H1 (cell line): ENCODE results near the gene SEH1L. TPM values are rescaled to one million over a fixed set of nuclear protein-coding genes. Genes with fewer than 3 reads are reported as not detected.

Source experiments
- CTCF ChIA-PET: fragments of 300-600 bp; sonication (Branson Sonifier 250); formaldehyde crosslinking; loops from one replicate; lab custom pipeline; 2021; ENCODE audit not compliant: partially characterized antibody; lab: Charles Lee
- POLR2A ChIA-PET: fragments of 300-600 bp; sonication (Branson Sonifier 250); formaldehyde crosslinking; loops from one replicate; lab custom pipeline; 2021; ENCODE audit warnings: inconsistent platforms; ENCODE audit not compliant: partially characterized antibody; lab: Charles Lee
- DNase-seq, 2 experiments: peaks; one replicate each; pipeline versions ENCODE4 v3.0.0 to v3.0.0-alpha.2; 2010 to 2022; ENCODE audit warnings: low spot score in 2 of 2, low read depth in 1 of 2, mixed read lengths in 1 of 2
- FAIRE-seq: peaks from 2 replicates; lab custom pipeline; 2011; peaks lifted over from hg19 to GRCh38; lab: Jason Lieb, UNC
- H2AFZ ChIP-seq: 2 replicates; pipeline ENCODE4 v1.8.1; 2012; ENCODE audit warnings: low read length, inconsistent platforms
- H2AK5ac ChIP-seq: 2 replicates; pipeline ENCODE4 v1.6.1; 2013; ENCODE audit warnings: low read depth, low read length
- H2BK120ac ChIP-seq: replicated peaks from 2 replicates; pipeline ENCODE3; 2013; ENCODE audit warnings: low read depth, low read length, inconsistent platforms
- H2BK12ac ChIP-seq: 2 replicates; pipeline ENCODE4 v1.6.1; 2013; ENCODE audit warnings: low read depth, low read length
- H2BK15ac ChIP-seq: 2 replicates; pipeline ENCODE4 v1.6.1; 2013; ENCODE audit warnings: low read length
- H2BK20ac ChIP-seq: 2 replicates; pipeline ENCODE4 v1.6.1; 2013; ENCODE audit warnings: low read length
- H2BK5ac ChIP-seq: 2 replicates; pipeline ENCODE4 v1.6.1; 2013; ENCODE audit warnings: low read depth, low read length
- H3K14ac ChIP-seq: 2 replicates; pipeline ENCODE4 v1.6.1; 2013; ENCODE audit warnings: inconsistent platforms; ENCODE audit not compliant: insufficient read length
- H3K18ac ChIP-seq: 2 replicates; pipeline ENCODE4 v1.6.1; 2013; ENCODE audit warnings: low read length; ENCODE audit errors: extremely low read depth
- H3K23ac ChIP-seq: 2 replicates; pipeline ENCODE4 v1.6.1; 2013; ENCODE audit warnings: inconsistent platforms; ENCODE audit not compliant: insufficient read length
- H3K23me2 ChIP-seq: 2 replicates; pipeline ENCODE4 v1.6.1; 2013; ENCODE audit warnings: low read depth, low read length
- H3K27ac ChIP-seq: 2 replicates; pipeline ENCODE4 v1.6.1; 2011; ENCODE audit warnings: low read depth, low read length, inconsistent platforms
- H3K27me3 ChIP-seq, 4 experiments: replicated peaks in 1 of 4; 1 replicate in 1 of 4; 2 replicates in 3 of 4; pipeline versions ENCODE4 v1.6.1 to v1.8.1; 2011 to 2013; ENCODE audit warnings: low read length in 3 of 4, mild to moderate bottlenecking in 3 of 4, inconsistent platforms in 2 of 4, mixed read lengths in 2 of 4, moderate library complexity in 1 of 4; ENCODE audit not compliant: control insufficient read depth in 3 of 4, insufficient read depth in 3 of 4; ENCODE audit errors: extremely low read depth in 1 of 4
- H3K36me3 ChIP-seq, 4 experiments: 2 replicates each; pipeline versions ENCODE4 v1.6.1 to v1.8.1; 2011 to 2013; ENCODE audit warnings: mild to moderate bottlenecking in 4 of 4, low read length in 3 of 4, moderate library complexity in 2 of 4, control low read depth in 1 of 4, inconsistent platforms in 1 of 4; ENCODE audit not compliant: insufficient read depth in 4 of 4, control insufficient read depth in 2 of 4
- H3K4ac ChIP-seq: replicated peaks from 2 replicates; pipeline ENCODE3; 2013; ENCODE audit warnings: low read length, low read depth, mixed read lengths, inconsistent platforms; ENCODE audit not compliant: insufficient read length
- H3K4me1 ChIP-seq, 4 experiments: replicated peaks in 1 of 4; 1 replicate in 1 of 4; 2 replicates in 3 of 4; pipeline versions ENCODE4 v1.6.1 to v1.8.1; 2011 to 2013; ENCODE audit warnings: low read length in 3 of 4, inconsistent platforms in 2 of 4, mixed read lengths in 1 of 4; ENCODE audit not compliant: insufficient read depth in 4 of 4, control insufficient read depth in 3 of 4
- H3K4me2 ChIP-seq, 2 experiments: 2 replicates each; pipeline versions ENCODE4 v1.6.1 to v1.8.1; 2011 to 2013; ENCODE audit warnings: low read depth in 2 of 2, low read length in 2 of 2, control low read depth in 1 of 2, inconsistent platforms in 1 of 2, mild to moderate bottlenecking in 1 of 2; ENCODE audit not compliant: insufficient read depth in 1 of 2
- H3K4me3 ChIP-seq, 4 experiments: fragments of 200-600, 300-600 bp in 1 of 4; sonication (generic), shearing (Covaris generic), sonication (Bioruptor Twin) in 1 of 4; 2 replicates each; pipeline versions ENCODE4 v1.5.1 to v1.8.1; 2011 to 2016; ENCODE audit warnings: low read length in 4 of 4, low read depth in 3 of 4, control low read depth in 2 of 4, inconsistent platforms in 2 of 4, mild to moderate bottlenecking in 2 of 4, mixed read lengths in 1 of 4, moderate library complexity in 1 of 4; ENCODE audit not compliant: insufficient read depth in 2 of 4; ENCODE audit errors: extremely low read depth in 1 of 4
- H3K56ac ChIP-seq: replicated peaks from 2 replicates; pipeline ENCODE3; 2013; ENCODE audit warnings: low read depth, mild to moderate bottlenecking, mixed read lengths, low read length, inconsistent platforms; ENCODE audit not compliant: insufficient read length
- H3K79me1 ChIP-seq: 2 replicates; pipeline ENCODE4 v1.6.1; 2013; ENCODE audit warnings: low read depth, low read length, control low read depth
- H3K79me2 ChIP-seq, 2 experiments: 2 replicates each; pipeline versions ENCODE4 v1.6.1 to v1.8.1; 2012 to 2013; ENCODE audit warnings: low read length in 2 of 2, mild to moderate bottlenecking in 2 of 2, inconsistent platforms in 1 of 2; ENCODE audit not compliant: insufficient read depth in 2 of 2, control insufficient read depth in 1 of 2
- H3K9ac ChIP-seq, 4 experiments: replicated peaks in 1 of 4; 1 replicate in 1 of 4; 2 replicates in 3 of 4; pipeline versions ENCODE4 v1.6.1 to v1.8.1; 2011 to 2013; ENCODE audit warnings: low read depth in 3 of 4, low read length in 3 of 4, control low read depth in 2 of 4, mild to moderate bottlenecking in 2 of 4, moderate library complexity in 2 of 4, inconsistent platforms in 1 of 4; ENCODE audit errors: extremely low read depth in 1 of 4
- H3K9me3 ChIP-seq, 2 experiments: 2 replicates each; pipeline versions ENCODE4 v1.6.1 to v1.8.1; 2012 to 2013; ENCODE audit warnings: mild to moderate bottlenecking in 2 of 2, moderate library complexity in 2 of 2, control low read depth in 1 of 2, inconsistent platforms in 1 of 2, low read depth in 1 of 2, low read length in 1 of 2, mixed read lengths in 1 of 2; ENCODE audit not compliant: insufficient read depth in 2 of 2
- H4K20me1 ChIP-seq, 2 experiments: replicated peaks in 1 of 2; 2 replicates each; pipeline versions ENCODE3 to v1.8.1; 2011 to 2013; ENCODE audit warnings: inconsistent platforms in 2 of 2, low read length in 2 of 2, mild to moderate bottlenecking in 1 of 2; ENCODE audit not compliant: insufficient read depth in 2 of 2, control insufficient read depth in 1 of 2
- H4K5ac ChIP-seq: 2 replicates; pipeline ENCODE4 v1.6.1; 2013; ENCODE audit warnings: low read length, low read depth, mixed read lengths, inconsistent platforms; ENCODE audit not compliant: insufficient read length
- H4K8ac ChIP-seq: 2 replicates; pipeline ENCODE4 v1.8.0; 2013; ENCODE audit warnings: mild to moderate bottlenecking, moderate library complexity, low read length, inconsistent platforms; ENCODE audit not compliant: insufficient read depth; ENCODE audit errors: extremely low read depth
- H4K91ac ChIP-seq: replicated peaks from 2 replicates; pipeline ENCODE3; 2013; ENCODE audit warnings: low read length, mixed read lengths, inconsistent platforms; ENCODE audit not compliant: insufficient read length
- BACH1 ChIP-seq: IDR thresholded peaks from 2 replicates; pipeline ENCODE4 v1.6.1; 2012; ENCODE audit warnings: low read length, improper control_type of control experiment
- POLR2AphosphoS5 ChIP-seq: IDR thresholded peaks from 2 replicates; pipeline ENCODE4 v1.6.1; 2011; ENCODE audit warnings: low read depth, low read length
- RNF2 ChIP-seq: fragments of 200-900, 300-1000 bp; sonication (generic); IDR thresholded peaks from 2 replicates; pipeline ENCODE4 v1.7.1; 2016; ENCODE audit warnings: borderline replicate concordance, low read depth, mild to moderate bottlenecking, antibody characterized with exemption, low read length; ENCODE audit not compliant: poor library complexity, severe bottlenecking; ENCODE audit errors: missing control alignments
- WGBS, 2 experiments: shearing (Covaris generic) in 1 of 2; methylation state at CpG; one replicate each; pipeline versions ENCODE4 v1.1.6 to v1.1.7; 2013 to 2015; ENCODE audit warnings: low lambda C conversion rate in 2 of 2, mixed read lengths in 2 of 2, inconsistent platforms in 1 of 2, low coverage in 1 of 2, missing lambda C conversion rate in 1 of 2; ENCODE audit not compliant: insufficient replicate concordance in 2 of 2, insufficient coverage in 1 of 2, insufficient read length in 1 of 2; ENCODE audit errors: extremely low coverage in 1 of 2, missing lambda C conversion rate in 1 of 2; 5-methylcytosine and 5-hydroxymethylcytosine counted together
- polyA plus RNA-seq, 7 experiments: library from polyadenylated mRNA; depleted of rRNA in 3 of 7; stranded (reverse) in 5 of 7; unstranded in 2 of 7; fragments of >200 nt in 5 of 7; fragments of 200-250 nt in 2 of 7; gene quantifications; 1 replicate in 5 of 7; 2 replicates in 1 of 7; 4 replicates in 1 of 7; pipeline versions ENCODE4 v1.2.1 to v1.2.3, GENCODE V29; 2011 to 2013; ENCODE audit warnings: missing spikeins in 2 of 7, mixed read lengths in 2 of 7
- total RNA-seq: library from RNA; stranded (reverse); fragmentation: NEBNext Ultra II Directional; extraction: Animal tissue kit (Norgen Biotek cat#: 25700); gene quantifications from 2 replicates; pipeline ENCODE4 v1.2.1, GENCODE V29; 2021

The SEH1L gene
- total and polyA plus RNA-seq, 2 of the 8 experiments (the other 6 are each of a cell fraction or from before 2014, with no cell fraction given), result 41.7 to 96.7 TPM

DNA sequence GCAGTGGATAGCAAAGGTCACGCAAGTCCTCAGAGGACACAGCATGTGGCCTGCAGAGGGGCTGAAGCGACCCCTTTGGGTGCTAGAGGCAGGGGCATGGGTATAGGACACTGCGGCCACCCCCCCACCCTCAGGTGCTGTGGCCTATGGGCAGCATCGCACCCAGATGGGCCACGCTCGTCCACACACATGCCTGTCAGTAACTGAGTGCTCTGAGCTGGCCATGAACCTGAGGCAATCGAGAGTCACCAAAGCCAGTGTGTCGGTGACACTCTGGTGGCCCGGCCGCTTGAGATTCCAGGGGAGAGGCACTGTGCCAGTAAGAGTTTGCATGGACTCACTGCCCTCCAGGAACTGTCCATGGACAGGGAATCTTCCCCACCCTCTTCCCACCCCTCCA lies 41.0 kb upstream of the SEH1L start:
- H4K20me1 ChIP-seq, result no peaks in the 10 kb centered on the region
- no peak overlapping the region for H3K4me3 ChIP-seq
- no peak overlapping the region for H3K18ac ChIP-seq
- no peaks in the 10 kb centered on the region for H3K36me3 ChIP-seq
- no peak overlapping the region for H3K4ac ChIP-seq
- no peak overlapping the region for H3K9ac ChIP-seq
- H3K27me3 ChIP-seq, result peaks cover 0 to 8% (median 2%) of the 10 kb centered on the region in 4 experiments; a peak in 3 of 7 replicates
- H2BK5ac ChIP-seq, result no peak overlapping the region
- H3K79me1 ChIP-seq, result no peaks in the 10 kb centered on the region
- no peak overlapping the region for H3K56ac ChIP-seq
- no peak overlapping the region for H3K14ac ChIP-seq
- CTCF ChIA-PET, result interaction anchor here (1.8 kb wide), 1 partner anchor 16 kb away, joined by 6 read pairs; no protein-coding TSS in a partner anchor
- H3K23ac ChIP-seq, result no peak overlapping the region
- POLR2A ChIA-PET, result no interaction called here
- no peak overlapping the region for H2AK5ac ChIP-seq
- H2BK12ac ChIP-seq, result no peak overlapping the region
- no peak overlapping the region for H3K4me2 ChIP-seq
- TF ChIP-seq POLR2AphosphoS5 (no peak), RNF2 (no peak), BACH1 (no peak)
- H3K9me3 ChIP-seq, result no peaks in the 10 kb centered on the region
- no peak overlapping the region for H4K5ac ChIP-seq
- H3K23me2 ChIP-seq, result no peaks in the 10 kb centered on the region
- no peak overlapping the region for H3K27ac ChIP-seq
- H2BK120ac ChIP-seq, result no peak overlapping the region
- no peak for DNase-seq
- FAIRE-seq, result no peak
- H3K4me1 ChIP-seq, result no peaks in the 10 kb centered on the region
- H3K79me2 ChIP-seq, result no peaks in the 10 kb centered on the region
- H4K91ac ChIP-seq, result no peak overlapping the region
- H2BK15ac ChIP-seq, result no peak overlapping the region
- H2BK20ac ChIP-seq, result 0 out of 2 replicates have a peak overlapping the region, but pooled peaks have one; percentile 32
- WGBS, 2 experiments, result 79% methylated on average over 9 of the region's 10 CpGs; no CpG with 5 or more reads in 1 of the 2 experiments
- no peak overlapping the region; the same call in 1 of the 2 replicates for H4K8ac ChIP-seq
- H2AFZ ChIP-seq, result no peak overlapping the region
